ENCODE data around the gene PCDHB16.

GRCh38 chr5:141192110-141192725 is 10.0 kb downstream of the PCDHB16 start, which contains the start of gene PCDHB10:
- TF ChIP-seq SMC3 (IDR thresholded peaks at IDR 0.05; ENCODE audit: low read depth, low read length) (no peak), CTCF (conservative IDR thresholded peaks at IDR 0.05; ENCODE audit: low read depth, low read length) (peak; percentile 35), POLR2A (IDR thresholded peaks at IDR 0.05; ENCODE audit: low read depth, low read length) (no peak), RAD21 (IDR thresholded peaks at IDR 0.05; ENCODE audit: low read length) (peak; percentile 22; the same call in 1 of the 2 replicates), BHLHE40 (IDR thresholded peaks at IDR 0.05; ENCODE audit: low read depth, low read length) (no peak), RFX5 (IDR thresholded peaks at IDR 0.05; ENCODE audit: low read depth, low read length) (no peak)

All from IMR-90 (cell line).